ENCODE measurements around the gene SECISBP2. TPM values are rescaled to one million over a fixed set of nuclear protein-coding genes. Genes with fewer than 3 reads are reported as not detected.

The SECISBP2 gene
- total and polyA plus RNA-seq, 4 donors, result 14.2 to 37.7 (median 24.3) TPM

GRCh38 chr9:89382026-89382986 is 64.0 kb downstream of the SECISBP2 start:
- Histone ChIP-seq H3K36me3 (ENCODE audit: control insufficient read depth in 4 of 4, insufficient read depth in 3 of 4, low read depth in 1 of 4, low read length in 3 of 4) (peaks cover 0 to 3% (median 0%) of the 10 kb centered on the region in 4 donors), H3K9ac (ENCODE audit: low read depth in 1 of 2, low read length in 2 of 2) (no peak overlapping the region), H3K27ac (ENCODE audit: low read depth in 1 of 2, low read length in 2 of 2) (no peak overlapping the region), H3K4me1 (ENCODE audit: control insufficient read depth in 4 of 4, insufficient read depth in 4 of 4, low read length in 3 of 4) (peaks cover 6 to 17% (median 14%) of the 10 kb centered on the region in 4 donors), H3K4me3 (ENCODE audit: low read depth in 1 of 3, low read length in 3 of 3) (no peak overlapping the region), H3K27me3 (ENCODE audit: control insufficient read depth in 4 of 4, insufficient read depth in 4 of 4, low read length in 3 of 4) (no peaks in the 10 kb centered on the region), H3K9me3 (ENCODE audit: control insufficient read depth in 4 of 4, low read length in 3 of 4) (no peaks in the 10 kb centered on the region)
- TF ChIP-seq GABPA (IDR thresholded peaks at IDR 0.05 in 1 of 2, conservative IDR thresholded peaks at IDR 0.05 in 1 of 2) (no peak), EGR1 (IDR thresholded peaks at IDR 0.05; ENCODE audit: low read depth in 2 of 2) (no peak), FOXA2 (IDR thresholded peaks at IDR 0.05) (no peak), ZBTB33 (IDR thresholded peaks at IDR 0.05) (no peak), FOXA1 (IDR thresholded peaks at IDR 0.05) (no peak), TAF1 (conservative IDR thresholded peaks at IDR 0.05) (no peak), RXRA (IDR thresholded peaks at IDR 0.05) (no peak), YY1 (IDR thresholded peaks at IDR 0.05) (no peak), SP1 (IDR thresholded peaks at IDR 0.05) (no peak), RAD21 (IDR thresholded peaks at IDR 0.05) (no peak)
- TF ChIP-seq, protein P1, sequence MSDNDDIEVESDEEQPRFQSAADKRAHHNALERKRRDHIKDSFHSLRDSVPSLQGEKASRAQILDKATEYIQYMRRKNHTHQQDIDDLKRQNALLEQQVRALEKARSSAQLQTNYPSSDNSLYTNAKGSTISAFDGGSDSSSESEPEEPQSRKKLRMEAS (IDR thresholded peaks at IDR 0.05), result no peak
- TF ChIP-seq, protein P2, sequence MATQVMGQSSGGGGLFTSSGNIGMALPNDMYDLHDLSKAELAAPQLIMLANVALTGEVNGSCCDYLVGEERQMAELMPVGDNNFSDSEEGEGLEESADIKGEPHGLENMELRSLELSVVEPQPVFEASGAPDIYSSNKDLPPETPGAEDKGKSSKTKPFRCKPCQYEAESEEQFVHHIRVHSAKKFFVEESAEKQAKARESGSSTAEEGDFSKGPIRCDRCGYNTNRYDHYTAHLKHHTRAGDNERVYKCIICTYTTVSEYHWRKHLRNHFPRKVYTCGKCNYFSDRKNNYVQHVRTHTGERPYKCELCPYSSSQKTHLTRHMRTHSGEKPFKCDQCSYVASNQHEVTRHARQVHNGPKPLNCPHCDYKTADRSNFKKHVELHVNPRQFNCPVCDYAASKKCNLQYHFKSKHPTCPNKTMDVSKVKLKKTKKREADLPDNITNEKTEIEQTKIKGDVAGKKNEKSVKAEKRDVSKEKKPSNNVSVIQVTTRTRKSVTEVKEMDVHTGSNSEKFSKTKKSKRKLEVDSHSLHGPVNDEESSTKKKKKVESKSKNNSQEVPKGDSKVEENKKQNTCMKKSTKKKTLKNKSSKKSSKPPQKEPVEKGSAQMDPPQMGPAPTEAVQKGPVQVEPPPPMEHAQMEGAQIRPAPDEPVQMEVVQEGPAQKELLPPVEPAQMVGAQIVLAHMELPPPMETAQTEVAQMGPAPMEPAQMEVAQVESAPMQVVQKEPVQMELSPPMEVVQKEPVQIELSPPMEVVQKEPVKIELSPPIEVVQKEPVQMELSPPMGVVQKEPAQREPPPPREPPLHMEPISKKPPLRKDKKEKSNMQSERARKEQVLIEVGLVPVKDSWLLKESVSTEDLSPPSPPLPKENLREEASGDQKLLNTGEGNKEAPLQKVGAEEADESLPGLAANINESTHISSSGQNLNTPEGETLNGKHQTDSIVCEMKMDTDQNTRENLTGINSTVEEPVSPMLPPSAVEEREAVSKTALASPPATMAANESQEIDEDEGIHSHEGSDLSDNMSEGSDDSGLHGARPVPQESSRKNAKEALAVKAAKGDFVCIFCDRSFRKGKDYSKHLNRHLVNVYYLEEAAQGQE (IDR thresholded peaks at IDR 0.05), result no peak
- WGBS, result 90% methylated on average over 27 of the region's 27 CpGs
- DNase-seq (ENCODE audit: low spot score), result no peak

- no peak for DNase-seq (ENCODE audit: low spot score)
- H3K9me3 ChIP-seq (ENCODE audit: control insufficient read depth in 4 of 4, low read length in 3 of 4), result no peaks in the 10 kb centered on the region
- no peak overlapping the region for H3K4me3 ChIP-seq (ENCODE audit: low read depth in 1 of 3, low read length in 3 of 3)
- 91% methylated on average over 16 of the region's 16 CpGs for WGBS
- peaks cover 11 to 26% (median 23%) of the 10 kb centered on the region in 4 donors for H3K4me1 ChIP-seq (ENCODE audit: control insufficient read depth in 4 of 4, insufficient read depth in 4 of 4, low read length in 3 of 4)
- no peak overlapping the region for H3K27ac ChIP-seq (ENCODE audit: low read depth in 1 of 2, low read length in 2 of 2)
- TF ChIP-seq TAF1 (conservative IDR thresholded peaks at IDR 0.05) (no peak), HNF4A (conservative IDR thresholded peaks at IDR 0.05) (no peak), YY1 (IDR thresholded peaks at IDR 0.05) (no peak), FOXA1 (IDR thresholded peaks at IDR 0.05) (no peak)
- no peak overlapping the region for H3K9ac ChIP-seq (ENCODE audit: low read depth in 1 of 2, low read length in 2 of 2)
- peaks cover 0 to 3% (median 0%) of the 10 kb centered on the region in 4 donors for H3K36me3 ChIP-seq (ENCODE audit: control insufficient read depth in 4 of 4, insufficient read depth in 3 of 4, low read depth in 1 of 4, low read length in 3 of 4)
- no peaks in the 10 kb centered on the region for H3K27me3 ChIP-seq (ENCODE audit: control insufficient read depth in 4 of 4, insufficient read depth in 4 of 4, low read length in 3 of 4)
Measured at GRCh38 chr9:89383030-89383720, 64.9 kb downstream of the SECISBP2 start.

Measured in liver (tissue), 9 donors.